ENCODE measurements around the gene MUL1. TPM values are rescaled to one million over a fixed set of nuclear protein-coding genes. Genes with fewer than 3 reads are reported as not detected.

Gene MUL1
- total and polyA plus RNA-seq, 2 of the 8 experiments (the other 6 are each of a cell fraction or from before 2014, with no cell fraction given), result 16.4 to 20.8 TPM

- Histone ChIP-seq H4K8ac (ENCODE audit: extremely low read depth, insufficient read depth, low read length) (no peak overlapping the region), H4K20me1 (replicated peaks in 1 of 2; ENCODE audit: control insufficient read depth in 1 of 2, insufficient read depth in 2 of 2, low read length in 2 of 2) (peaks cover 0 to 2% of the 10 kb centered on the region in 2 experiments), H3K4me1 (replicated peaks in 1 of 4; ENCODE audit: control insufficient read depth in 3 of 4, insufficient read depth in 4 of 4, low read length in 3 of 4) (peaks cover 0 to 11% (median 0%) of the 10 kb centered on the region in 4 experiments; a peak in 3 of 7 replicates), H3K18ac (ENCODE audit: extremely low read depth, low read length) (no peak overlapping the region), H3K79me2 (ENCODE audit: control insufficient read depth in 1 of 2, insufficient read depth in 2 of 2, low read length in 2 of 2) (no peaks in the 10 kb centered on the region), H2AK5ac (ENCODE audit: low read depth, low read length) (0 out of 2 replicates have a peak overlapping the region, but pooled peaks have one; percentile 58), H2BK20ac (ENCODE audit: low read length) (no peak overlapping the region), H2AFZ (ENCODE audit: low read length) (no peak overlapping the region), H3K4ac (replicated peaks; ENCODE audit: insufficient read length, low read depth, low read length) (no peak overlapping the region), H3K36me3 (ENCODE audit: control insufficient read depth in 2 of 4, insufficient read depth in 4 of 4, low read length in 3 of 4) (peaks cover 3 to 13% (median 8%) of the 10 kb centered on the region in 4 experiments; a peak in 7 of 8 replicates), H2BK5ac (ENCODE audit: low read depth, low read length) (no peak overlapping the region), H3K14ac (ENCODE audit: insufficient read length) (no peak overlapping the region), H3K9ac (replicated peaks in 1 of 4; ENCODE audit: extremely low read depth in 1 of 4, low read depth in 3 of 4, low read length in 3 of 4) (no peak overlapping the region), H3K9me3 (ENCODE audit: insufficient read depth in 2 of 2, low read depth in 1 of 2, low read length in 1 of 2) (no peaks in the 10 kb centered on the region; a peak in 1 of 4 replicates), H3K79me1 (ENCODE audit: low read depth, low read length) (no peaks in the 10 kb centered on the region), H3K56ac (replicated peaks; ENCODE audit: insufficient read length, low read depth, low read length) (no peak overlapping the region), H2BK12ac (ENCODE audit: low read depth, low read length) (peak overlapping the region; percentile 75; the same call in 1 of the 2 replicates), H2BK120ac (replicated peaks; ENCODE audit: low read depth, low read length) (no peak overlapping the region), H3K4me2 (ENCODE audit: insufficient read depth in 1 of 2, low read depth in 2 of 2, low read length in 2 of 2) (no peak overlapping the region), H3K27ac (ENCODE audit: low read depth, low read length) (no peak overlapping the region), H2BK15ac (ENCODE audit: low read length) (0 out of 2 replicates have a peak overlapping the region, but pooled peaks have one; percentile 63), H4K5ac (ENCODE audit: insufficient read length, low read depth, low read length) (no peak overlapping the region), H3K27me3 (replicated peaks in 1 of 4; ENCODE audit: control insufficient read depth in 3 of 4, extremely low read depth in 1 of 4, insufficient read depth in 3 of 4, low read length in 3 of 4) (no peaks in the 10 kb centered on the region; a peak in 2 of 7 replicates), H3K23me2 (ENCODE audit: low read depth, low read length) (no peaks in the 10 kb centered on the region; the same call in 1 of the 2 replicates), H3K4me3 (ENCODE audit: extremely low read depth in 1 of 4, insufficient read depth in 2 of 4, low read depth in 3 of 4, low read length in 4 of 4) (no peak overlapping the region), H3K23ac (ENCODE audit: insufficient read length) (no peak overlapping the region), H4K91ac (replicated peaks; ENCODE audit: insufficient read length, low read length) (no peak overlapping the region)
- FAIRE-seq, result no peak
- 100% methylated on average over 1 of the region's 1 CpG; no CpG with 5 or more reads in 1 of the 2 experiments for WGBS, 2 experiments (ENCODE audit: extremely low coverage in 1 of 2, insufficient coverage in 1 of 2, insufficient read length in 1 of 2, insufficient replicate concordance in 2 of 2, low coverage in 1 of 2, low lambda C conversion rate in 2 of 2, missing lambda C conversion rate in 1 of 2)
- DNase-seq (ENCODE audit: low read depth in 1 of 2, low spot score in 2 of 2), result no peak
- TF ChIP-seq SIRT6 (IDR thresholded peaks at IDR 0.05; ENCODE audit: low read length), result no peak
- ChIA-PET POLR2A (ENCODE audit: partially characterized antibody) (interaction anchor here (0.6 kb wide), 1 partner anchor 283 kb away, joined by 4 read pairs; no protein-coding TSS in a partner anchor), CTCF (ENCODE audit: partially characterized antibody) (interaction anchor here (1.1 to 6.9 kb wide), 12 partner anchors 12 to 577 kb away, joined by 3 to 54 read pairs (median 20); no protein-coding TSS in a partner anchor)
Measured at GRCh38 chr1:20495661-20496060, 12.3 kb downstream of the MUL1 start.
